K562 (cell line): Measurements from ENCODE around the gene OR56A4. TPM values are rescaled to one million over a fixed set of nuclear protein-coding genes. Genes with fewer than 3 reads are reported as not detected.
A peak's percentile ranks its signal among the peaks of the same experiment; 100 is the strongest.

Source experiments
- ATAC-seq: fragments of 200-7000 bp; cut with Tn5 transposase; 3 replicates; pipeline ENCODE4 v1.9.1; 2020; ENCODE audit warnings: moderate library complexity
- BruUV-seq: library from RNA; stranded (reverse); fragments of 400-500 nt; replicated peaks from 2 replicates; lab custom pipeline; 2021; lab: Mats Ljungman, UMichigan
- CTCF ChIA-PET: fragments of 300-600 bp; formaldehyde crosslinking; extraction: SDS; loops from one replicate; lab custom pipeline; 2021; ENCODE audit warnings: low intra/inter-chr PET ratio; lab: Yijun Ruan, JAX
- POLR2A ChIA-PET: fragments of 300-600, 350-650 bp; sonication (Branson Sonifier 250); formaldehyde crosslinking; extraction: SDS; loops from one replicate; lab custom pipeline; 2021; ENCODE audit warnings: antibody characterized with exemption, inconsistent platforms; lab: Yijun Ruan, JAX
- DNase-seq, 4 experiments: peaks; one replicate each; pipeline versions ENCODE4 v3.0.0 to v3.0.0-alpha.2; 2011 to 2018; ENCODE audit warnings: low spot score in 3 of 4, mixed read lengths in 3 of 4; ENCODE audit errors: extremely low read depth in 1 of 4
- FAIRE-seq: peaks from 2 replicates; lab custom pipeline; 2011; peaks lifted over from hg19 to GRCh38; lab: Jason Lieb, UNC
- H2AFZ ChIP-seq: 2 replicates; pipeline ENCODE4 v1.6.0; 2011; ENCODE audit warnings: low read depth, low read length, control low read depth, inconsistent platforms
- H3K27ac ChIP-seq: fragments of 200-600 bp; 3 replicates; pipeline ENCODE4 v1.8.0; 2011; ENCODE audit warnings: low read depth, mild to moderate bottlenecking, control low read depth, inconsistent platforms, low read length, moderate library complexity, mixed read lengths; ENCODE audit errors: extremely low read depth
- H3K27me3 ChIP-seq, 2 experiments: fragments of 300-600 bp in 1 of 2; 2 replicates in 1 of 2; 3 replicates in 1 of 2; pipeline versions ENCODE4 v1.6.0 to v1.8.0; 2011; ENCODE audit warnings: inconsistent platforms in 2 of 2, low read length in 2 of 2, mild to moderate bottlenecking in 1 of 2, mixed read lengths in 1 of 2, moderate library complexity in 1 of 2; ENCODE audit not compliant: control insufficient read depth in 2 of 2, insufficient read depth in 2 of 2
- H3K36me3 ChIP-seq: fragments of 300-600 bp; 3 replicates; pipeline ENCODE4 v1.8.0; 2011; ENCODE audit warnings: mild to moderate bottlenecking, low read length, inconsistent platforms; ENCODE audit not compliant: control insufficient read depth, insufficient read depth
- H3K4me1 ChIP-seq, 2 experiments: fragments of 200-600 bp in 1 of 2; replicated peaks in 1 of 2; 2 replicates in 1 of 2; 3 replicates in 1 of 2; pipeline versions ENCODE4 v1.5.1 to v1.8.0; 2011; ENCODE audit warnings: inconsistent platforms in 2 of 2, low read length in 2 of 2, mild to moderate bottlenecking in 1 of 2, mixed read lengths in 1 of 2, moderate library complexity in 1 of 2; ENCODE audit not compliant: control insufficient read depth in 2 of 2, insufficient read depth in 2 of 2
- H3K4me2 ChIP-seq: 2 replicates; pipeline ENCODE4 v1.6.1; 2011; ENCODE audit warnings: low read length, control low read depth, inconsistent platforms, mixed read lengths; ENCODE audit not compliant: insufficient read depth
- H3K4me3 ChIP-seq: fragments of 200-600 bp; sonication (generic), shearing (Covaris generic); 2 replicates; pipeline ENCODE4 v1.5.1; 2016; ENCODE audit warnings: control low read depth, inconsistent platforms
- H3K79me2 ChIP-seq: fragments of 200-600 bp; 3 replicates; pipeline ENCODE4 v1.8.0; 2011; ENCODE audit warnings: low read length, inconsistent platforms; ENCODE audit not compliant: control insufficient read depth, insufficient read depth
- H3K9ac ChIP-seq, 2 experiments: 2 replicates each; pipeline versions ENCODE4 v1.6.0 to v1.6.1; 2011; ENCODE audit warnings: low read depth in 2 of 2, low read length in 2 of 2, control low read depth in 1 of 2, inconsistent platforms in 1 of 2, mild to moderate bottlenecking in 1 of 2, mixed read lengths in 1 of 2; ENCODE audit not compliant: insufficient read depth in 1 of 2
- H3K9me1 ChIP-seq: one replicate; pipeline ENCODE4 v1.6.0; 2011; ENCODE audit warnings: inconsistent platforms, mild to moderate bottlenecking, low read length, moderate library complexity; ENCODE audit not compliant: control insufficient read depth, insufficient read depth
- H3K9me3 ChIP-seq: replicated peaks from 2 replicates; pipeline ENCODE4 v1.5.1; 2011; ENCODE audit warnings: low read depth, low read length, inconsistent platforms; ENCODE audit not compliant: control insufficient read depth, insufficient read depth
- H4K20me1 ChIP-seq: replicated peaks from 2 replicates; pipeline ENCODE4 v1.6.1; 2011; ENCODE audit warnings: low read length, inconsistent platforms, mixed read lengths; ENCODE audit not compliant: control insufficient read depth, insufficient read depth
- CTCF ChIP-seq, 3 experiments: IDR thresholded peaks in 2 of 3; conservative IDR thresholded peaks in 1 of 3; 2 replicates each; pipeline ENCODE4 v1.5.1; 2011 to 2012; ENCODE audit warnings: low read length in 3 of 3, mild to moderate bottlenecking in 3 of 3, control low read depth in 2 of 3, improper control_type of control experiment in 1 of 3, inconsistent platforms in 1 of 3, low read depth in 1 of 3, mixed read lengths in 1 of 3, moderate library complexity in 1 of 3; ENCODE audit not compliant: insufficient read depth in 2 of 3
- POLR2AphosphoS5 ChIP-seq: IDR thresholded peaks from 2 replicates; pipeline ENCODE4 v1.6.1; 2011; ENCODE audit warnings: mild to moderate bottlenecking, low read depth, low read length, moderate library complexity; ENCODE audit not compliant: control insufficient read depth, insufficient read depth
- RAD21 ChIP-seq, 2 experiments: fragments of 250-450 bp in 1 of 2; fragments of 450-650 bp in 1 of 2; sonication (Bioruptor Pico) in 1 of 2; formaldehyde crosslinking in 1 of 2; IDR thresholded peaks in 1 of 2; conservative IDR thresholded peaks in 1 of 2; 2 replicates each; pipeline versions ENCODE4 v1.4.0 to v1.8.0; 2020 to 2022; ENCODE audit warnings: mild to moderate bottlenecking in 2 of 2, moderate library complexity in 1 of 2
- SMC3 ChIP-seq: conservative IDR thresholded peaks from 2 replicates; pipeline ENCODE4 v1.6.1; 2011; ENCODE audit warnings: low read depth, low read length, improper control_type of control experiment; ENCODE audit not compliant: insufficient read depth
- WGBS: fragments of 100-300 bp; shearing (Covaris generic); methylation state at CpG from one replicate; pipeline ENCODE4 v1.1.6; 2016; ENCODE audit warnings: low coverage, mixed read lengths; ENCODE audit not compliant: insufficient coverage; ENCODE audit errors: missing lambda C conversion rate; 5-methylcytosine and 5-hydroxymethylcytosine counted together
- in situ Hi-C: fragments of 300-500 bp; cut with MboI; formaldehyde crosslinking; loops from 4 replicates; pipeline ENCODE4 v1.15.0; 2018; ENCODE audit warnings: inconsistent platforms, mixed read lengths
- intact Hi-C: fragments of 100-400 bp; cut with micrococcal nuclease; formaldehyde crosslinking; loops from 2 replicates; pipeline ENCODE4 v1.14.2; 2022
- polyA plus RNA-seq, 8 experiments: library from polyadenylated mRNA; depleted of rRNA in 4 of 8; stranded (reverse) in 5 of 8; unstranded in 3 of 8; fragments of >200 nt; fragmentation: Nextera tagmentation in 2 of 8; fragmentation: Illumina TruSeq in 1 of 8; extraction: Ambion mirVana in 2 of 8; extraction: Trizol in 1 of 8; gene quantifications; 2 replicates each; pipeline versions ENCODE4 v1.2.1 to v1.2.3, GENCODE V29; 2011 to 2014; ENCODE audit warnings: inconsistent platforms in 1 of 8, missing spikeins in 1 of 8
- total RNA-seq, 7 experiments: library from RNA; depleted of rRNA in 6 of 7; stranded (reverse); fragments of >200 nt in 6 of 7; fragmentation: Illumina TruSeq in 2 of 7; extraction: Trizol in 2 of 7; gene quantifications; 2 replicates each; pipeline versions ENCODE4 v1.2.1 to v1.2.3, GENCODE V29; 2011 to 2021; ENCODE audit warnings: low replicate concordance in 1 of 7

The OR56A4 gene
- total and polyA plus RNA-seq, 9 of the 15 experiments (the other 6 are each of a cell fraction or from before 2014, with no cell fraction given): not detected

- H4K20me1 ChIP-seq: no peaks in the 10 kb centered on the region
- H3K4me2 ChIP-seq: no peak overlapping the region
- in situ Hi-C loops (no loop called here), intact Hi-C loops (no loop called here)
- no peak for TF ChIP-seq POLR2AphosphoS5
- TF ChIP-seq CTCF (IDR thresholded peaks at IDR 0.05 in 2 of 3, conservative IDR thresholded peaks at IDR 0.05 in 1 of 3; ENCODE audit: insufficient read depth in 2 of 3, low read depth in 1 of 3, low read length in 3 of 3): peak; percentile 50 to 59 (median 56)
- 0 out of 2 replicates have a peak, but pooled peaks have one; percentile 13 for TF ChIP-seq SMC3
- peak; percentile 42 to 53 for TF ChIP-seq RAD21 (CRISPR knock-in tag; conservative IDR thresholded peaks at IDR 0.05 in 1 of 2, IDR thresholded peaks at IDR 0.05 in 1 of 2)
- H3K79me2 ChIP-seq: no peaks in the 10 kb centered on the region
- no peaks in the 10 kb centered on the region for H3K9me3 ChIP-seq
- 5% methylated on average over 3 of the region's 3 CpGs for WGBS
- DNase-seq (peak; percentile 34 to 61 (median 47)), ATAC-seq (peak; percentile 74), FAIRE-seq (peak; percentile 68)
- H3K9me1 ChIP-seq: no peaks in the 10 kb centered on the region
- H2AFZ ChIP-seq: no peak overlapping the region
- CTCF ChIA-PET: interaction anchor here (0.6 to 1.1 kb wide), 3 partner anchors 361 to 676 kb away, joined by 3 to 4 read pairs (median 3); no protein-coding TSS in a partner anchor
- POLR2A ChIA-PET: interaction anchor here (1.0 to 1.5 kb wide), 2 partner anchors 11 to 275 kb away, joined by 3 to 4 read pairs; no protein-coding TSS in a partner anchor
- H3K27ac ChIP-seq: no peak overlapping the region
- no peak overlapping the region for H3K9ac ChIP-seq
- no TSS peak for BruUV-seq
- no peaks in the 10 kb centered on the region for H3K4me1 ChIP-seq
- peaks cover 0 to 11% of the 10 kb centered on the region in 2 experiments; a peak in 1 of 5 replicates for H3K27me3 ChIP-seq
- no peaks in the 10 kb centered on the region for H3K36me3 ChIP-seq
- no peak overlapping the region for H3K4me3 ChIP-seq
These were observed 14.0 kb downstream of the OR56A4 start for GRCh38 chr11:5992604-5993251.
